ENCODE measurements around the gene CUBN. TPM values are rescaled to one million over a fixed set of nuclear protein-coding genes. Genes with fewer than 3 reads are reported as not detected.

CUBN gene
- total RNA-seq, 1 donor from 2014 or later = 1.5 TPM

DNA sequence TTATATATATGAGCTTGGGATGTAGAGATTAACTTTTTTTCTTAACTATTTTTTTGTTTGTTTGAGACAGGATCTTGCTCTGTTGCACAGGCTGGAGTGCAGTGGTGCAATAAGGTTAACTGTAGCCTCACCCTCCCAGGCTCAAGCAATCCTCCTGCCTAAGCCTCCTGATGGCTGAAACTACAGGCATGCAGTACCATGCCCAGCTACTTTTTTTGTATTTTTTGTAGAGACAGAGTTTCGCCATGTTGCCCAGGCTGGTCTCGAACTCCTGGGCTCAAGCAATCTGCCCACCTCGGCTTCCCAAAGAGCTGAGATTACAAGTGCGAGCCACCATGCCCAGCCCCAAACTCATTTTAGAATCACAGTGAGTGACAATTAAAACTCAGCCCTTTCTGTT is 105.2 kb downstream of the CUBN start:
- no peak for DNase-seq (ENCODE audit: low spot score, unreplicated experiment)
- Mint-ChIP-seq H3K27ac (no peak overlapping the region), H3K4me1 (ENCODE audit: low read depth) (peaks cover 21% of the 10 kb centered on the region), H3K36me3 (ENCODE audit: insufficient read depth) (peaks cover under 1% of the 10 kb centered on the region), H3K9me3 (ENCODE audit: low read depth) (peaks cover 2% of the 10 kb centered on the region), H3K4me3 (ENCODE audit: low read depth) (no peak overlapping the region), H3K27me3 (no peaks in the 10 kb centered on the region)
- TF ChIP-seq, protein P1, sequence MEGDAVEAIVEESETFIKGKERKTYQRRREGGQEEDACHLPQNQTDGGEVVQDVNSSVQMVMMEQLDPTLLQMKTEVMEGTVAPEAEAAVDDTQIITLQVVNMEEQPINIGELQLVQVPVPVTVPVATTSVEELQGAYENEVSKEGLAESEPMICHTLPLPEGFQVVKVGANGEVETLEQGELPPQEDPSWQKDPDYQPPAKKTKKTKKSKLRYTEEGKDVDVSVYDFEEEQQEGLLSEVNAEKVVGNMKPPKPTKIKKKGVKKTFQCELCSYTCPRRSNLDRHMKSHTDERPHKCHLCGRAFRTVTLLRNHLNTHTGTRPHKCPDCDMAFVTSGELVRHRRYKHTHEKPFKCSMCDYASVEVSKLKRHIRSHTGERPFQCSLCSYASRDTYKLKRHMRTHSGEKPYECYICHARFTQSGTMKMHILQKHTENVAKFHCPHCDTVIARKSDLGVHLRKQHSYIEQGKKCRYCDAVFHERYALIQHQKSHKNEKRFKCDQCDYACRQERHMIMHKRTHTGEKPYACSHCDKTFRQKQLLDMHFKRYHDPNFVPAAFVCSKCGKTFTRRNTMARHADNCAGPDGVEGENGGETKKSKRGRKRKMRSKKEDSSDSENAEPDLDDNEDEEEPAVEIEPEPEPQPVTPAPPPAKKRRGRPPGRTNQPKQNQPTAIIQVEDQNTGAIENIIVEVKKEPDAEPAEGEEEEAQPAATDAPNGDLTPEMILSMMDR (IDR thresholded peaks at IDR 0.05; ENCODE audit: unreplicated experiment) = no peak

DNA sequence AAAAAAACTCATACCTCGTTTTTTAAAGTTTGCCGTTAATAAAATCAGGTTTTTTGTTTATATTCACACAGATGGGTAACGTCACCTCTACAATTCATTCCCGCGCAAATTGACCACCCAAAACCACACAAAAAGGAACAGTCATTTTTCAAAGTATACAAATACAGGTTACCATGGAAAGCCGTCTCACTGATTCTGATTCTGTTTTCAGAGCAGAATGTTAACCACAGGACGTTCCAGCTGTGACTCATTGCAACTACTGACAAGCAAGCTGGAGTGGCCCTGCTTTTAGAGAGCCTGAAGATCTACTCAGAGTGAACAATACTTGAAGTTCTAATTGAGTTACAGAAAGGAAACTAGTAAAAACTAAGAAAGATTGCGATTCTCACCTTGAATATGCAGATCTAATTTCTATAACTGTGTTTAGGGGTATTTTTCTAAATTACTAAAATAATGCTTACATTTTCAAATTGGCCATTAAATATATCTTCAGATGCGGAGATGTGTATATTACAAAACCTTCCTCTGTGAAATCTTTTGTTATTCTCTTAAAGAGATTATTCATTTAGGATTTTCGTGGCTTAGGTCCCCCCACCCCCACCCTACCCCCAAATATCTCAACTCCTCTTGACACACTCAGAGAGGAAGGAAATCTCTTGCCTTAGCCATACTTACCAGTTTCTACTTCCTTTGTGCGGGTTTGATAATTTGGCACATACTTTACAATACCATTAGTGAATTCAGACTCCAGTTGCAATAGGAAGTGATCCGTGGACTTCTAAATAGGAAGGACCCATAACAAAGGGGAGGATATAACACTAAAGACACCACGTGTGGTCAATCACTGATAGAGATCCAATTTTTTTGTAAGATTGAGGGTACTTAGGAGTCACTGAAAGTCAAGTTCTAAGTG is 106.0 kb downstream of the CUBN start:
- TF ChIP-seq, protein P1 (IDR thresholded peaks at IDR 0.05; ENCODE audit: unreplicated experiment) = no peak
- Mint-ChIP-seq H3K4me1 (ENCODE audit: low read depth) (peaks cover 21% of the 10 kb centered on the region), H3K36me3 (ENCODE audit: insufficient read depth) (peaks cover 4% of the 10 kb centered on the region), H3K27me3 (no peaks in the 10 kb centered on the region), H3K4me3 (ENCODE audit: low read depth) (no peak overlapping the region), H3K9me3 (ENCODE audit: low read depth) (peaks cover 7% of the 10 kb centered on the region), H3K27ac (peak overlapping the region; percentile 82)
- no peak for DNase-seq (ENCODE audit: low spot score, unreplicated experiment)

DNA sequence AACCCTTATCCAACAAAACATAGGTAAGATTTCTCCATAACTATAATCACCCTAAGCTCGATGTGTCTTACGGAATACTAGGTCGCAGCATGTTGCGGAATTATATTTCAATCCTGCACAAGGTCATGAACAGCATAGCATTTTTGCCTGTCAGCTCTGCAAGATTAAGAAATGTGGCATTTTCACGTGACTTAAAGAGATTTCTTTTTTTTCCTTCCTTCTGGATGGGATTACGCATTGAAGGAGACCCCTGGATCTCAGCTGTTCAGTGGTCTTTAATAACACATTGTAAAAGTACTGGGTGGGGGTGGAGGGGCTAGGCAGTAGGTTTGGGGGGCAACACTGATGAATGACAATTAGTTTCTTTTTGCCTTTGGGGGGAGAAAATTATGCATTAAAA is 106.7 kb downstream of the CUBN start:
- DNase-seq (ENCODE audit: low spot score, unreplicated experiment) = no peak
- TF ChIP-seq, protein P1 (IDR thresholded peaks at IDR 0.05; ENCODE audit: unreplicated experiment) = no peak
- no peaks in the 10 kb centered on the region for H3K27me3 Mint-ChIP-seq
- H3K4me3 Mint-ChIP-seq (ENCODE audit: low read depth) = no peak overlapping the region
- H3K27ac Mint-ChIP-seq = peak overlapping the region; percentile 62
- peaks cover 21% of the 10 kb centered on the region for H3K4me1 Mint-ChIP-seq (ENCODE audit: low read depth)
- peaks cover 7% of the 10 kb centered on the region for H3K9me3 Mint-ChIP-seq (ENCODE audit: low read depth)
- peaks cover 4% of the 10 kb centered on the region for H3K36me3 Mint-ChIP-seq (ENCODE audit: insufficient read depth)

DNA sequence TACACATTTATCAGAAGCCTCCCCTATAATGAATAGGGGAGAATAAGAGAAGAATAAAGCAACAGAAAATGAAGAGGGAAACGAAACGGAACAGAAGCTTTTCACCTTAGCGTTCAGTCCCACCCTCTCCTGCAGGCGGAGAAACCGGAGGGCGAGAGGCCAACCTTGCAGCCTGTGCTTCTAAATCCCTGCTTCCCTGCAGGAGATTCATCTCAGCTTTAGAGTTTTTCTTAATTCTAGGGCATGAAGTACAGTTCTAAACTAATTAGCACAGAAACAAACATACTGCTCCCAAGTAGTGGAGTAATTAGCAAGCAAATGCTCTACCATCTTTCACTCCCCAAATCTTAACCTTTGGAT is 107.2 kb downstream of the CUBN start:
- H3K27me3 Mint-ChIP-seq = no peaks in the 10 kb centered on the region
- peaks cover 21% of the 10 kb centered on the region for H3K4me1 Mint-ChIP-seq (ENCODE audit: low read depth)
- no peak for DNase-seq (ENCODE audit: low spot score, unreplicated experiment)
- peak overlapping the region; percentile 62 for H3K27ac Mint-ChIP-seq
- peaks cover 10% of the 10 kb centered on the region for H3K9me3 Mint-ChIP-seq (ENCODE audit: low read depth)
- no peak overlapping the region for H3K4me3 Mint-ChIP-seq (ENCODE audit: low read depth)
- TF ChIP-seq, protein P1 (IDR thresholded peaks at IDR 0.05; ENCODE audit: unreplicated experiment) = no peak
- peaks cover 6% of the 10 kb centered on the region for H3K36me3 Mint-ChIP-seq (ENCODE audit: insufficient read depth)

DNA sequence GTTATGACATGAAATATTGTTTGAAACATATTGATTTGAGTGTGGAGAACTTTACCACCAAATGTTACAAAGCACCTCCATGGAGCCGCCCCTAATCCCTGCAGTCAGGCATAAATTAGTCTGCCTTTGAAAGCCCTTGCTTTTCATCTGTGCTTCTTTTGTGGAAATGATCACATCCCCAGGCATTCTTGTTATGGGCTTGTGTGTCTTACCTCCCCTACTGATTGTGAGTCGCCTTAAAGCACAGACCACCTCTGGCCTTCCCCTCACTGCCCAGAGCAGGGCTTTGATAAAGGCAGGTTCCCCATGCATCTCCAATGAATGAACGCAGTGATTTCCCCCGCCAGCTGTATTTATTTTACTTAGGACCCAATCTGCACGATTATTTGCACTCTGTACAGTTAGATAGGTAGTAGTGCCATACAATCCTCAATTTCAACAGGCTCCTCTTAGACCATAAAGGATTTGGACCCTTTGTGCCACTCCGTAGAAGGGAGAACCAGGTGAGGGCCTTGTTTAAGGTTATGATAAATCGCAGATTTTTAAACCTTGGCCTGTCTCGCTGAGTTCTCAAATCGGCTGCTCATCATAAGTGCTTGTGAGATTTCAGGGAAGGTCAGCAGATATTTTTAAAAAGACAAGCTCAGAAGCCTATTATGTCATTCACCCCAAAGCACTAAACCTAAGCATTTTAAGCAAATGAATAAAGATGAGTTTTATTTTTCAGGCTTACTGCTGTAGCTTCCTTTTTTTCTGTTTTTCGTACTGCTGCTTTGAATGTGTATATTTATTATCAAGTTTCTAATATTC is 107.8 kb downstream of the CUBN start:
- TF ChIP-seq, protein P1 (IDR thresholded peaks at IDR 0.05; ENCODE audit: unreplicated experiment) = no peak
- peaks cover 11% of the 10 kb centered on the region for H3K9me3 Mint-ChIP-seq (ENCODE audit: low read depth)
- peaks cover 6% of the 10 kb centered on the region for H3K36me3 Mint-ChIP-seq (ENCODE audit: insufficient read depth)
- H3K27me3 Mint-ChIP-seq = no peaks in the 10 kb centered on the region
- H3K4me1 Mint-ChIP-seq (ENCODE audit: low read depth) = peaks cover 21% of the 10 kb centered on the region
- no peak for DNase-seq (ENCODE audit: low spot score, unreplicated experiment)
- no peak overlapping the region for H3K4me3 Mint-ChIP-seq (ENCODE audit: low read depth)
- peak overlapping the region; percentile 59 for H3K27ac Mint-ChIP-seq
